Embryonic facial prominence (tissue), 1 donor: Measurements from ENCODE around the gene DRC7.
"Not testable (repeated sequence)": the region's sequence is repeated elsewhere in the genome, so short reads cannot be mapped to it uniquely, and the experiment has no call there.

Source experiments
- DNase-seq: peaks from one replicate; pipeline ENCODE4 v3.0.0-alpha.2; 2016; ENCODE audit errors: extremely low spot score

The DRC7 gene

DNA sequence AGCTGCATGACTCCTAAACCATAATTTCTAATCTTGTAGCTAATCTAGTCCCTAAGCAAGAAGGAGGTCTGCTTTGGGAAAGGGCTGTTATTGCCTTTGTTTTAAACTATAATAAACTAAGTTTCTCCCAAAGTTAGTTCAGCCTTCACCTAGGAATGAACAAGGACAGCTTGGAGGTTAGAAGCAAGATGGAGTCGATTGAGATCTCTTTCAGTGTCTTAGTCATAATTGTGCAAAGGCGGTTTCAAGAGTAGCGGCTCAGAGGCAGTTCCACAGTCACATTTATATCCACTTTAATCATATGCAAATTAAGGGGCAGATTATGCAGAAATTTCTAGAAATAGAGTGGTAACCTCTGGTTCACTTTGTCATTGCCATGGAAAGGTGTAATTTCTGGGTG, 17.4 kb downstream of the DRC7 start:
- DNase-seq: no peak

DNA sequence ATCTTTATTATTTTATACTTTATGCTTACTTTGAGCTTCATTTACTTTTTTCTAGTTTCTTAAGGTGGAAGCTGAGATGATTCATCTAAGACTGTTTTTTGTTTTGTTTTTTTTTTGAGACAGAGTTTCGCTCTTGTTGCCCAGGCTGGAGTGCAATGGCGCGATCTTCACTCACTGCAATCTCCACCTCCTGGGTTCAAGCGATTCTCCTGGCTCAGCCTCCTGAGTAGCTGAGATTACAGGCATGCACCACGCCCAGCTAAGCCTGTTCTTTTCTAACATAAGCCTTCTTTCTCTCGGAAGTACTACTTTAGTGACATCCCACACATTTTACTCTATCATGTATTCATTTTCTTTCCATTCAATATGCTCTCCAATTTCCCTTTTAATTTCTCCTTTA, 18.0 kb downstream of the DRC7 start:
- DNase-seq: not testable (repeated sequence)

DNA sequence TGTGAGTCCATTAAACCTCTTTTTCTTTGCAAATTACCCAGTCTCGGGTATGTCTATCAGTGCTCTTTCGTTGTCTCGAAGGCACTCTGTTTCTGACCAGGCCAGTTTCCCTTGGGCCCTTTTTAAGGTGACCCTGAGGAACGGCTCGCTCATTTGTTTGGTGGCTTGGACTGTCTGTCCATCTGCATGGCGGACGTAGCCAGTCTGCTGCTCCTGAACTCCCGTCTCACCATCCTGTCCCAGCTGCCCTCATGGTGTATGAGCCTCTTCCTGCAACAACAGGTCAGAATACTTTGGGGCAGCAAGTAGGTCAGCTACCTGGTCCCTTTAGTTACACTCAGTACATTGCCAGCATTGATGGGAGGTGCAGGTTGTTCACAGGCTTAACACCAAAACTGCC, 19.0 kb downstream of the DRC7 start:
- DNase-seq: no peak

DNA sequence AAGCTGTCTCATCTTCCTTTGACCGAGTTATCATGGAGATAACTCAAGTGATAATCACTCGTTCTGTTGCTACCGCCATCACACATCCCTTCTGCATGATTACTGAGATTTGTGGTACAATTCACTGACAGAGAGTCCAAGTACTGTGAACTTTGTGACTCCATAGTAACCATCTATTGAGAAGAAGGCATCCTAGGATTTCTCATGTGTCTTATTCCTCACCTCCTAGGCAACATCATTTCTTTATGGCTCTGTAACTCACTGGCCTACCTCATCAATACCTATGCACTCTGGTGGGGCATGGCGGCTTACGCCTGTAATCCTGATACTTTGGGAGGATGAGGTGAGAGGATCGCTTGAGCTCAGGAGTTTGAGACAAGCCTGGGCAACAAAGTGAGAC, 19.4 kb downstream of the DRC7 start:
- DNase-seq: no peak

DNA sequence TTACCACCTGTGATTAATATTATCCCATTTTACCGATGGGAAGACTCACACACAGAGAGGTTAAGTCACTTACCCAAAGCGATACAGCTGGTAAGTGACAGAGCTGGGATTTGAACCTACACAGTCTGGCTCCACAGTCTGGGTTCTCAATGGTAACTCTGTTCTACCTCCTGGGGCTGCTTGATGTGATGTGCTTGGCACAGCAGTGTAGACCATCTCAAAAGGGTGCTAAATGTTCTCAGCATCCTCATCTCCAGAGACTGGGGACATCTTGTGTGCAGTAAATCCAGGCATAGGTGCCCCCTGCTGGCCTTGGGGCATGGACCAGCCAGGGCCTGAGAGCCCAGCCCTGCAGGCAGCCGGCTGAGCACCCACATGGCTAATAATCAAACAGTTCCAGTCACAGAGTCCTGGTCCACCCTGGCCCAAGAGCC, 25.6 kb downstream of the DRC7 start:
- DNase-seq: no peak

DNA sequence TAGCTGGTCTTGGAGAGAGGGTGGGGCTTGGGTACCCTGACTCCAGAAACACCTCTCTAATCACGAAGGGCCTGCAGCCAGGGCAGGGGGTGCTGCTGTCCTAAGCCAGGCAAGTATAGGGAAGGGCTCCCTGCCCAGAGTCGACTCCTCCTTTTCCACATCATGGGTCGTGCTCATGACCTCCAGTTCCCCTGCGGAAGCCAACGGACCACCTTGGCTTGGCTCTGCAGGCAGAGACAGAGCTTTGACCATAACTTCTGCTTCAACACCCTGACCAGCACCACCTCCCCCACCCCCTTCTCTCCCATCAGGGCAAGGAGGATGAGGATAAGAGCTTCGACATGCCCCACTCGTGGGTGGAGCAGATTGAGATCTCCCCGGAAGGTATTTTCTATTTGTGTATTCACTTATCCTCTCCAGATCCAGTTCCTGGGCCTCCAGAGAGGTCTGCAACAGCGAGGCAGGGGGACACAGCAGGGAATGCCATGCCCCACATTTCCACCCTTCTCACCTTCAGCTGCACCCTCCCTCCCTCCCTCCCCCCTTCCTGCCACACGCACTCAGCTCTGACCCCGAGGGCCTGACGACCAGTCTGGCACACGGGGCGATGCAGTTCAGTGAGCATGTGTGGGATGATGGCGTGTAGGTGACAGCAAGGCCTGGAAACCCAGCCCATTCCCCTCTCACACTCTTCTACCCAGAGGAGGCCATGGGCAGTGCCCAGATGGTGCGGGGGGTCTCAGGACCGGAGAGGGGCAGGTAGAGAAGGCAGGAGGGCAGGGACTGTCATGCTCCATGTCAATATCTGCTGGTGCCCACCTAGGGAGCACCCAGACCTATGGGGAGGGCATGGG, 27.0 kb downstream of the DRC7 start:
- no peak for DNase-seq

DNA sequence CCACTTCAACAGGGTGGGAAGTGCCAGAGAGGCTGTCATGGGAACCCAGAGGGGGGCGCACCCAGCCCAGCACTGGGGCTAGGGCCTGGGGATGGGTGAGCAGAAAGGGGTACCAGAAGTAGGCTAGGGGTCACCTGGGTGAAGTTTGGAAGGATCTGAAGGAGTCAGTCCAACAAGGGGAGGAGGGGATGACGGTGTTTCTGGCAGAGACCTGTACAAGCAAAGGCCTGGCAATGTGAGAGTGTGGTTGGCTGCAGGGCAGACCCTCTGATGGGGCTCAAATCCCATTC, 27.5 kb downstream of the DRC7 start:
- DNase-seq: no peak

DNA sequence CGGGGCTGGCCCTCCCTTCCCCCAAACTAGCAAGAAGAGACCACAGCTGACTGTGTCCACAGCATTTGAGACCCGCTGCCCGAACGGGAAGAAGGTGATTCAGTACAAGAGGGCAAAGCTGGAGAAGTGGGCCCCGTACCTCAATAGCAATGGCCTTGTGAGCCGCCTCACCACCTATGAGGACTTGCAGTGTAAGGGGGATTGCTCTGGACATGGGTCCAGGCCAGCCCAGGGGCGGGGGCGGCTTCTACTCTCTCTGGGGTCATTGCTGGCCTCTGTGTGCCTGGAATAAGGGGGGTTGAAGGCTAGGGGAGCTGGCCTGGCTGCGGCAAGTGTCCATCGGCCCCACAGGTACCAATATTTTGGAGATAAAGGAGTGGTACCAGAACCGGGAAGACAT, 28.0 kb downstream of the DRC7 start:
- DNase-seq: no peak

DNA sequence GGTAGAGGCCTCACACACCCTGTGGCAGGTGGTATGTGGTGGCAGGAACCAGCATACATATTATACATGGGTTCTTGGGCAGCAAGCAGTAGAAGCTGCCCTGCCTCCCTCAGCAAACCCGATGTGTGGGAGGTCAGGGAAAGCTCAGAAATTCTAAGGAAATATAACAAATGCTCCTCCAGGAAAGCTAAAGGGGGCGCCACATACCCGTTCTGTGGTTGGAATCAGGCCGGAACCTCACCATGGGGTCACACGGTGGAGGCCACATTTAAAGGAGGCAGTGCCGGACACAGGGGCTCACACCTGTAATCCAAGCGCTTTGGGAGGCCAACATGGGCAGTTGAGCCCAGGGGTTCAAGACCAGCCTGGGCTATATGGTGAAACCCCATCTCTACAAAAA, 28.6 kb downstream of the DRC7 start:
- no peak for DNase-seq

DNA sequence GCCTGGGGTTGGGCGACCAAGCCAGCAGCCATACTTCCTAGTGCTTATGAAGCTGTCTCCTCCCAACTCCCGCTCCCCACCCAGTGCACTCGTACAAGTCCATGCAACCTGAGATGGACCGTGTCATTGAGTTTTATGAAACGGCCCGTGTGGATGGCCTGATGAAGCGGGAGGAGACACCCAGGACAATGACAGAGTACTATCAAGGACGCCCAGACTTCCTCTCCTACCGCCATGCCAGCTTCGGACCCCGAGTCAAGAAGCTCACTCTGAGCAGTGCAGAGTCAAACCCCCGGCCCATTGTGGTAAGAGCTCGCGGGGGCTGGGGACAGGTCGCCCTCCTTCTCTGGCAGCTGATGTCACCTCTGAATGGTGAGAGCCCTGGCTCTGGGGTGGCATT, 29.9 kb downstream of the DRC7 start:
- no peak for DNase-seq

DNA sequence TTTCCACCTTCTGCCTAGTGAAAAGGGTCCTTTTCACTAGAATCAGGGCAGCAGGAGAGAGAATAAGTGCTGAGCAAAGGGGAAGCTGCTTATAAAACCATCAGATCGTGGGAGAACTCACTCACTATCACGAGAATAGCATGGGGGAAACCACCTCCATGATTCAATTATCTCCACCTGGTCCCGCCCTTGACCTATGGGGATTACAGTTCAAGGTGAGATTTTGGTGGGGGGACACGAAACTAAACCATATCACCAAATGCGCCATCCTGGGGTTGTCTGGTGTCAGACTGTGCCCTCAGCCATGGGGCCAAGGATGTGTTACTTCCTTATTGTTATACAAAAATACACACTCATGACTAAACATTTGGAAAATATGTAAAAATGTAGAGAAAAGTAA, 30.5 kb downstream of the DRC7 start:
- DNase-seq: no peak

DNA sequence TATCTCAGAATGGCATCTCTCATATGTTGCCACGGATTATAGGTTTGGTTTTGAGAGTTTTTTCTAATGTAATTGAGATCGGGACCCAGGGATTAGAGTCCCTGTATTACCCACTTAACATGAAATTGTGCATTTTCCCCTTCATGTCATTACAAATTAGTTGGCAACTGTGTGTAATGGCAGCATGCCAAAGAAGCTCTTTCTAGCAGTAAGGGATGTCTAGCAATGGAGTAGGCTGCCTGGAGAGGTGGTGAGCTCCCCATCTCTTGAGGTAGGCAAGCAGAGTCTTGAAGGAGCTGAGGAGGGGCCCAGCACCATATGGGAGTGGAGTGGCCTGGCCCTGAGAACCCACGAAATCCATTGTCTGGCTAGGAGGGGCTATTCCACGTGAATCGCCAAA, 30.9 kb downstream of the DRC7 start:
- DNase-seq: no peak

DNA sequence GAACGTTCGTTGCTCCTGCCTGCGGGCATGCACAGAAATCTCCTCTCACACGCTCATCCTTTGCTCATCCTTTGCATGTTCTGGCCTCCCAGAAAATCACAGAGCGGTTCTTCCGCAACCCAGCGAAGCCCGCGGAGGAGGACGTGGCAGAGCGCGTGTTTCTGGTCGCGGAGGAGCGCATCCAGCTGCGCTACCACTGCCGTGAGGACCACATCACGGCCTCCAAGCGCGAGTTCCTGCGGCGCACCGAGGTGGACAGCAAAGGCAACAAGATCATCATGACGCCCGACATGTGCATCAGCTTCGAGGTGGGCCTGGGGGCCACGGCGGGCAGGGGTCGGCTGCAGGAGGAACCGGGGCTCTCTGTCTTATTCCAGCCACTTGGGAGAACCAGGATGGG, 31.4 kb downstream of the DRC7 start:
- no peak for DNase-seq

DNA sequence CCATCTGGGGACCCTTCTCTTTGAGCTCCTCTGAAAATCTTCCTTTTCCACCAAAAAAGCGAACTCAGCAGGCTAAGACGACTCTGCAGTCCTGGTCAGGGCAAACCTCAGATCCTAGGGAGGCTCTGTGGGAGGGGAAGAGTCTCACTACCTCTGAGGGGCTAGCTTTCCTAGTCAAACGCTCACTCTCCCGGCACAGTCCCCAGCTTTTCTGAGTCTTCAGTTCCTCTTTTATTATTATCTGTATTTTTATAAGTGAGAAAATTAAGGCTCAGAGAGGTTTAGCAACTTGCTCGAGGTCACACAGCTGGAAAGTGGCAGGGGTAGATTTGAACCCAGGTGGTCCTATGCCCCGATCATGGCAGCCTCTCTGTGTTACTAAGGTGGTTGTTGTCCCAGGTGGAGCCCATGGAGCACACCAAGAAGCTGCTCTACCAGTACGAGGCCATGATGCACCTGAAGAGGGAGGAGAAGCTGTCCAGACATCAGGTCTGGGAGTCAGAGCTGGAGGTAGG, 31.9 kb downstream of the DRC7 start:
- DNase-seq: no peak

DNA sequence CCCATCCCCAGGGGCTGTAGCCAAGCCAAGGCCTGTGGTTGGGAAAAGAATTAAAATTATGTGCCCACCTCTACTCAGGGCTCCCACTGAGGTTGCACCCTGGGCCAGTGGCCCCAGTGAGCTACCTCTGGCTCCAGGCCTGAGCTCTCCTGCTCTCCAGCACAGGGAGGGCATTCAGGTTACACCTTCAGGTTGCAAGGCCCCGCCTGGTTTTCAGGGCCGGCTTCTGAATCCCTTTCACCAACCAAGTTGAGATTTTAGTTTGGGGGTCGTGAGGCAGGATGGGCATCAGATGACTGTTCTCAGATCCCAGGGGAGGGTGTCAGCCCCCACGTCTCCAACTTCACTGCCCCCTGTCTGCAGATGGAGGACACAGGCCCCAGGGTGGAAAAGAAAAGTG, 33.0 kb downstream of the DRC7 start:
- DNase-seq: no peak

DNA sequence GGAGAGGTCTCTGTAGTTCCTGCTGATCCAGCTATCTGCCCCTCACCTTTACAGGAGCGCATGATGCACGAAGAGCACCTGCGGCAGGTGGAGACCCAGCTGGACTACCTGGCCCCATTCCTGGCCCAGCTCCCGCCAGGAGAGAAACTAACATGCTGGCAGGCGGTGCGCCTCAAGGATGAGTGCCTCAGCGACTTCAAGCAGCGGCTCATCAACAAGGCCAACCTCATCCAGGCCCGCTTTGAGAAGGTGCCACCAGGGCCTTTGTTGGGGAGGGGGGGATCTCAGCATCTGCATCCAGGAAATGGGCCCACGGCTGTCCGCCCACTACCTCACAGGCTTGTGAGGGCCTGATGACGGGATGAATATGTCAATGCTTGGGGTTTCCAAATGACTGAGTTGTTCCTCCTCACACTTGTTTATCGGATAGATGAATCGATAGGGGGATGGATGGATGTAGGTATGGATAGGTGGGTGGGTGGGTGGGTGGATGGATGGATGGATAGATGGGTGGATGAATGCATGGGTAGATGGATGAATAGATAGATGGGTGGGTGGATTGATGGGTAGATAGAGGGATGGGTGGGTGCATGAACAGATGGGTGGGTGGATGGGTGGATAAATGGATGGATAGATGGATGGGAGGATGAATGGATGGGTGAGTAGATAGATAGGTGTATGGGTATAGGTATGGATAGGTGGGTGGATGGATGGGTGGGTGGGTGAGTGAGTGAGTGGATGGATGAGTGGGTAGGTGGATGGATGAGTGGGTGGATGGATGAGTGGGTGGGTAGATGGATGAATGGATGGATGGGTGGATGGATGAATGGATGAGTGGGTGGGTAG, 34.0 kb downstream of the DRC7 start:
- no peak for DNase-seq

DNA sequence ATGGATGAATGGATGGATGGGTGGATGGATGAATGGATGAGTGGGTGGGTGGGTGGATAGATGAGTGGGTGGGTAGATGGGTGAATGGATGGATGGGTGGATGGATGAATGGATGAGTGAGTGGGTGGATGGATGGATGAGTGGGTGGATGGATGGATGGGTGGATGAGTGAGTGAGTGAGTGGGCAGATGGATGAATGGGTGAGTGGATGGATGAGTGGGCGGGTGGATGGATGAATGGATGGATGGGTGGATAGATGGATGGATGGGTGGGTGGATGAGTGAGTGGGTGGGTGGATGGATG, 34.5 kb downstream of the DRC7 start:
- DNase-seq: no peak

DNA sequence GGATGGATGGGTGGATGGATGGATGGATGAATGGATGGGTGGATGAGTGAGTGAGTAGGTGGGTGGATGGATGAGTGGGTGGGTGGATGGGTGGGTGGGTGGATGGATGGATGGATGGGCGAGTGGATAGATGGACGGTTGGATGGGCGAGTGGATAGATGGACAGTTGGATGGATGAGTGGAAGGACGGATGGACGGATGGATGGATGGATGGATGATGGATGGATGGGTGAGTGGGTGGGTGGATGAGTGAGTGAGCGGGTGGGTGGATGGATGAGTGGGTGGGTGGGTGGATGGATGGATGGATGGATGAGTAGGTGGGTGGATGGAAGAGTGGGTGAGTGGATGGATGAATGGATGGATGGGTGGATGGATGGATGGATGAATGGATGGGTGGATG, 35.2 kb downstream of the DRC7 start:
- DNase-seq: not testable (repeated sequence)

DNA sequence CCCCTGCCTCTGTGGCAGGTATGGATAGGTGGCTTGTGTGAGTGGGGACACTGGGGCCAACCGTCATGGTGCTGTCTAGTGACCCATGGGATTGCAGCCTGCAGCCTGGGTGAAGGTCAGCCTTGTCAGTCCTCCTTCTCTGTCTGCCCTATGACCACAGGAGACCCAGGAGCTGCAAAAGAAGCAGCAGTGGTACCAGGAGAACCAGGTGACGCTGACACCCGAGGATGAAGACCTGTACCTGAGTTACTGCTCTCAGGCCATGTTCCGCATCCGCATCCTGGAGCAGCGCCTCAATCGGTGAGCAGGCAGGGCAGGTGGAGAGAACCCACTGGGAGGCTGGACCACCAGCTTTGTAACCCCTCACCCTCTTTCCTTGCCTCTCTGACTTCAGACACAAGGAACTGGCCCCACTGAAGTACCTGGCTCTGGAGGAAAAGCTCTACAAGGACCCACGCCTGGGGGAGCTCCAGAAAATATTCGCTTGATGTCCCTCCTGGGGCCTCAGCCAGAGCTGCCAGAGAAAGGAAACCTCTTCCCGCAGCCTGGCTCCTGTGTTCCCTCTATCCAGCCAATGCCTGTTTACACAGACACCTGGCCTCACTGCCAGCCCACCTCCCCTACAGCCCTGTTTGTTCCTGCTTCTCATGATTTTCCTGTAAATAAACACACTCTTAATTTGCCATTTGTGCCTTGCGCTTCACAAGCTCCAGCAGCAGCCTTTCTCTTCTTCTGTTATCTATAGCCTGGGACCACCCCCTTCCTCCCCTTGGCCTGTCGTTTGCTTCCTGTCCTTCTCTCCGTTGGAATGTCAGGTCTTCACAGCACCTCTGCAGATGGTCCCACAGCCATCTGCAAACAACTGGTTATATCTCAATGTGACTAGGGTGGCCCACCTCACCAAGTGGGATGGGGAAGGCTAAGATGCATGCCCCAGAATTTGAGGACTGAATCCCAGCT, 36.4 kb downstream of the DRC7 start:
- DNase-seq: no peak

DNA sequence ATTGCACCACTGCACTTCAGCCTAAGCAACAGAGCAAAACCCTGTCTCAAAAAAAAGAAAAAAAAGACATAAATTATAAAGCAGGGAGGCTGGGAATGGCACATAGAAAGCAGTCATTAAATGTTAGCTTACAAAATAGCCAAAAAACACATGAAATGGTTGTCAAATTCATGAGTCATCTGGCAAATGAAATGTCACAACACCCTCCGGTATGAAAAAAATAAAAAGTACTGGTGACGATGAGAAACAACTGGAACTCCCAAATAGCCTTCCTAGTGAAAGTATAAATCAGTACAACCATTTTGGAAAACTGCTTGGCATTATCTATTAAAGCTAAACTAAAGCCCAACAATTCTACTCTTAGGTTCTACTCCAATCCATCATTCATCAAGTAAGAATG, 37.4 kb downstream of the DRC7 start:
- no peak for DNase-seq

DNA sequence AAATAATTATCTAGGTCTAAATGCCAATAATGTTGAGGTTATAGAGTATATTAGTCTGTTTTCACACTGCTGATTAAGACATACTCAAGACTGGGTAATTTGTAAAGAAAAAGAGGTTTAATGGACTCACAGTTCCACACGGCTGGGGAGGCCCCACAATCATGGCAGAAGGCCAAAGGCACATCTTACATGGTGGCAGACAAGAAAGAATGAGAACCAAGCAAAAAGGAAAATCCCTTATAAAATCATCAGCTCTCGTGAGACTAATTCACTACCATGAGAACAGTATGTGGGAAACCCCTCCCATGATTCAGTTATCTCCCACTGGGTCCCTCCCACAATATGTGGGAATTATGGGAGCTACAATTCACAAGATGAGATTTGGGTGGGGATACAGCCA, 38.1 kb downstream of the DRC7 start:
- DNase-seq: no peak

DNA sequence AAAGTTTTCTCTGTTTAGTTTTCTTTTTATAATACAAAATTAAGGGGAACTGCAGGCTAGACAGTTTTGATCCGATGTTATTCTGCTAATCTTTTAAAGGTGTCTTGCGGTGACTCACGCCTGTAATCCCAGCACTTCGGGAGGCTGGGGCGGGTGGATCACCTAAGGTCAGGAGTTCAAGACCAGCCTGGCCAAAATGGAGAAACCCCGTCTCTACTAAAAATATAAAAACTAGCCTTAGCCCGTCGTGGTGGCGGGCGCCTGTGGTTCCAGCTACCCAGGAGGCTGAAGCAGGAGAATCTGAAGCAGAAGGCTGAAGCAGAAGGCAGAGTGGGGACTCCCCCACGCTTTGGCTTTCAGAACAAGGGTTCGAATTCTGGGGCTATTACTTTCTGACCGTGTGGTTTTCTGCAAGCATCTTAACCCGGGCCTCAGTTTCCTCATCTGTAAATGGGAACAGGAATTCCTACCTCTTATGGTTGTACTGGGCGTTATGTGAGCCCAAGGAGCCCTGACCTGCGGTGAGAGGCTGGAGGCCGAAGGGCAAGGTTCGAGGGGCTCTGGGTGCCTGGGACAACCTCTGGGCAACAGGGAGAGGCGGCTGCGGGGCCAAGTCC, 39.8 kb downstream of the DRC7 start:
- no peak for DNase-seq
